Immature natural killer cell (primary cell): ENCODE results near the gene ETDA. TPM values are rescaled to one million over a fixed set of nuclear protein-coding genes. Genes with fewer than 3 reads are reported as not detected.

ENCODE experiments used
- DNase-seq, 3 donors: peaks; one replicate each; pipeline ENCODE4 v3.0.0; 2022; ENCODE audit warnings: mixed read lengths in 1 of 3
- H3K27ac Mint-ChIP-seq, 6 donors: one replicate each; pipeline ENCODE4 v1.8.0; 2020; ENCODE audit warnings: mixed read lengths in 6 of 6, mild to moderate bottlenecking in 5 of 6, inconsistent platforms in 4 of 6, moderate library complexity in 3 of 6
- H3K27me3 Mint-ChIP-seq, 3 donors: one replicate each; pipeline ENCODE4 v1.8.0; 2020 to 2021; ENCODE audit warnings: low read depth in 3 of 3, mild to moderate bottlenecking in 3 of 3, mixed read lengths in 3 of 3, moderate library complexity in 3 of 3, inconsistent platforms in 1 of 3
- H3K36me3 Mint-ChIP-seq, 3 donors: one replicate each; pipeline ENCODE4 v1.8.0; 2020; ENCODE audit warnings: mixed read lengths in 3 of 3, inconsistent platforms in 2 of 3, mild to moderate bottlenecking in 2 of 3
- H3K4me1 Mint-ChIP-seq, 2 donors: one replicate each; pipeline ENCODE4 v1.8.0; 2020; ENCODE audit warnings: inconsistent platforms in 2 of 2, mild to moderate bottlenecking in 2 of 2, mixed read lengths in 2 of 2, moderate library complexity in 1 of 2
- H3K4me3 Mint-ChIP-seq, 5 donors: one replicate each; pipeline ENCODE4 v1.8.0; 2020; ENCODE audit warnings: mild to moderate bottlenecking in 5 of 5, mixed read lengths in 5 of 5, inconsistent platforms in 3 of 5, moderate library complexity in 3 of 5
- H3K9me3 Mint-ChIP-seq, 6 donors: one replicate each; pipeline ENCODE4 v1.8.0; 2020; ENCODE audit warnings: mild to moderate bottlenecking in 6 of 6, mixed read lengths in 6 of 6, inconsistent platforms in 4 of 6, moderate library complexity in 3 of 6
- polyA plus RNA-seq, 3 donors: library from polyadenylated mRNA; unstranded; fragments of 300-500 nt; fragmentation: Illumina TruSeq; gene quantifications; one replicate each; pipeline ENCODE4 v1.2.3, GENCODE V29; 2021

The ETDA gene
- polyA plus RNA-seq, 3 donors from 2014 or later, result not detected

DNA sequence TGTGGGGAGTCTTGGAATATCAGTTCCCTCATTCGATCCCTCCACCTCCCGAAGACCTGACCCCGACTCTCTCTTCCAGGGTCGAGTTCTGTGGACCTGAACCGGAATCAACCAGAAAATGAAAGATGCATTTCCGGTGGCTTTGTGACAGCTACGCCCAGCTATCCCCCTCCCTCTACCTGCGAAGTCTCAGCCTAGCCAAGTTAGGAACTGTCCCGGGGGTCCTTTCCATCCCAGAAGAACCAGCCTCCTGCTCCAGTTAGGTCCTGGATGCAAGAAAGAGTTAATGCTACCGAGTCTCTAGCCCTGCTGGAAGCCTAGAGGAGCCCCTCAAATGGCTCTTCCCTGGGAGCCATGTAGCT, 44.1 kb downstream of the ETDA start:
- DNase-seq, result no peak
- peaks cover 3 to 10% (median 8%) of the 10 kb centered on the region in 3 donors for H3K36me3 Mint-ChIP-seq
- H3K4me1 Mint-ChIP-seq, result peaks cover 13 to 24% of the 10 kb centered on the region in 2 donors
- peak overlapping the region; percentile 77 to 85 (median 84) for H3K27ac Mint-ChIP-seq
- peaks cover 0 to 3% (median 0%) of the 10 kb centered on the region in 6 donors for H3K9me3 Mint-ChIP-seq
- H3K27me3 Mint-ChIP-seq, result peaks cover 0 to 6% (median 0%) of the 10 kb centered on the region in 3 donors
- H3K4me3 Mint-ChIP-seq, result peak overlapping the region; percentile 86 to 95 (median 93)

DNA sequence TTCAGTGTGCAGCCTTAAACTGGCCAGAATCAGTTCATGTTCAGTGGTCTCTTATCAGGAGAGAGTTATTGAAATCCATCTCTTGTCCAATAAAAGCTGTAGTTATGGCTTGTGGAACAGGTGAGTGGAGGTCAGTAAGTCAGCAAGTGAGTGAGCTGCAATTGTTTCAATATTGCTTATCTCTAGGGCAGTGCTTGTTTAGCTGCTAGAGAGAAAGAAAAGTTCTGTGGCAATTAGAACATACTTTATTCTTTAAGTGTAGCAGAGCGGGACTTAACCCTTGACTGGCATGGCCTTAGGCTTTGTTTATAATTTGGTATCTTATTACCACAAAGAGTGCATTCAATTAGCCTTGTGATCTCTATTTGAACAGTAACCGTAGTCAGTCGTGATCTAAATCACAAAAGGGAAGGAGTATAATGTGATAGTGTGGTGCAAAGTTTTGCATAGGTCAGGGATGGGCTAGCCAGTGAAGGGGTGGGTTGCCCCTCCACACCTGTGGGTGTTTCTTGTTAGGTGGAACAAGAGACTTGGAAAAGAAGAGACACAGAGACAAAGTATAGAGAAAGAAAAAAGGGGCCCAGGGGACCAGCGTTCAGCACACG, 50.5 kb downstream of the ETDA start:
- Mint-ChIP-seq H3K4me3 (no peak overlapping the region), H3K27me3 (peaks cover 0 to 4% (median 3%) of the 10 kb centered on the region in 3 donors), H3K36me3 (no peaks in the 10 kb centered on the region), H3K4me1 (no peaks in the 10 kb centered on the region), H3K9me3 (no peaks in the 10 kb centered on the region), H3K27ac (no peak overlapping the region)
- no peak for DNase-seq

Other genes starting within 250 kb of the ETDA start
- not detected for gene RTL8B, start 229.5 kb upstream of the ETDA start, polyA plus RNA-seq
- 10 to 100 TPM; 18.4 to 35.9 (median 32.0) TPM for gene RTL8C, start 219.7 kb upstream of the ETDA start, polyA plus RNA-seq
- 10 to 100 TPM; 12.8 to 26.8 (median 22.3) TPM for gene RTL8A, start 199.9 kb upstream of the ETDA start, polyA plus RNA-seq
- gene SMIM10L2B, start 153.3 kb upstream of the ETDA start, polyA plus RNA-seq, result not detected
- gene ETDB, start 131.5 kb upstream of the ETDA start, polyA plus RNA-seq, result not detected
- gene CT55, start 80.7 kb upstream of the ETDA start, polyA plus RNA-seq, result not detected
- gene ETDC, start 57.4 kb downstream of the ETDA start, polyA plus RNA-seq, result not detected
- 1 to 10 TPM; 5.5 to 8.4 (median 7.8) TPM for gene ZNF75D, start 92.0 kb downstream of the ETDA start, polyA plus RNA-seq
- 1 to 10 TPM in 2 of 3 donors, not detected in 1; 1.1 to 1.6 TPM for gene ZNF449, start 92.7 kb downstream of the ETDA start, polyA plus RNA-seq
- gene SMIM10L2A, start 169.9 kb downstream of the ETDA start, polyA plus RNA-seq, result under 1 TPM in 2 of 3 donors, not detected in 1; 0.17 to 0.34 TPM